Measurements from ENCODE around the gene PROSER2.

DNA sequence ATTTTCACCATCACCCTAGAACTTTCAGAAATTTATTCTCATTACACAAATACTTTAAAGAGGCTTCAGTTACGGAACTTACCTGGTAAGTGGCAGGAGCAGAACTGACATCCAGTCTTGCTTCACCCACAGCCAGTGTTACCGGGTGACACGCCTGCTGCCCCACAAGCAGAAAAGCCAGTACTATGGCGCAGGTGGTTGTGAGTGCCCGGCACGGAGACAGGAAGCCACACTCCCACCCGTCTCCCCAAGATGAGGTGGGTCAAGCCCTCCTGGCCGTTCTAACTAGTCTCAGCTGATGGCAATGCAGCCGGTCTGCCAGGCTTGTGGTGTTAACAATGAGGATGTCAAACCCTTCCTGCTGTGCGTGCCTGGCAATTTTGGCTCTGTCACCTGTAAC lies 86.9 kb downstream of the PROSER2 start:
- no peak for TF ChIP-seq POLR2A (IDR thresholded peaks at IDR 0.05)
- TF ChIP-seq, protein P1, sequence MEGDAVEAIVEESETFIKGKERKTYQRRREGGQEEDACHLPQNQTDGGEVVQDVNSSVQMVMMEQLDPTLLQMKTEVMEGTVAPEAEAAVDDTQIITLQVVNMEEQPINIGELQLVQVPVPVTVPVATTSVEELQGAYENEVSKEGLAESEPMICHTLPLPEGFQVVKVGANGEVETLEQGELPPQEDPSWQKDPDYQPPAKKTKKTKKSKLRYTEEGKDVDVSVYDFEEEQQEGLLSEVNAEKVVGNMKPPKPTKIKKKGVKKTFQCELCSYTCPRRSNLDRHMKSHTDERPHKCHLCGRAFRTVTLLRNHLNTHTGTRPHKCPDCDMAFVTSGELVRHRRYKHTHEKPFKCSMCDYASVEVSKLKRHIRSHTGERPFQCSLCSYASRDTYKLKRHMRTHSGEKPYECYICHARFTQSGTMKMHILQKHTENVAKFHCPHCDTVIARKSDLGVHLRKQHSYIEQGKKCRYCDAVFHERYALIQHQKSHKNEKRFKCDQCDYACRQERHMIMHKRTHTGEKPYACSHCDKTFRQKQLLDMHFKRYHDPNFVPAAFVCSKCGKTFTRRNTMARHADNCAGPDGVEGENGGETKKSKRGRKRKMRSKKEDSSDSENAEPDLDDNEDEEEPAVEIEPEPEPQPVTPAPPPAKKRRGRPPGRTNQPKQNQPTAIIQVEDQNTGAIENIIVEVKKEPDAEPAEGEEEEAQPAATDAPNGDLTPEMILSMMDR (IDR thresholded peaks at IDR 0.05) = no peak

All from uterus (tissue), 2 donors.